Measurements from ENCODE around the gene BRD8. TPM values are rescaled to one million over a fixed set of nuclear protein-coding genes. Genes with fewer than 3 reads are reported as not detected.

Gene BRD8
- polyA plus RNA-seq, 4 donors, result 98.8 to 134 (median 122) TPM

- no peak for DNase-seq (ENCODE audit: low read depth in 4 of 4, low spot score in 3 of 4)
These were observed 75.2 kb downstream of the BRD8 start for GRCh38 chr5:138103319-138103637.

- DNase-seq (ENCODE audit: low read depth in 4 of 4, low spot score in 3 of 4), result no peak
These were observed 75.7 kb downstream of the BRD8 start for GRCh38 chr5:138102454-138103318.

- no peak for DNase-seq (ENCODE audit: low read depth in 4 of 4, low spot score in 3 of 4)
These were observed 81.2 kb downstream of the BRD8 start for GRCh38 chr5:138096997-138097828.

- DNase-seq (ENCODE audit: low read depth in 4 of 4, low spot score in 3 of 4), result no peak
These were observed 82.1 kb downstream of the BRD8 start for GRCh38 chr5:138096363-138096762.

GRCh38 chr5:138095100-138095907, 83.1 kb downstream of the BRD8 start:
- DNase-seq (ENCODE audit: low read depth in 4 of 4, low spot score in 3 of 4), result no peak

- no peak for DNase-seq (ENCODE audit: low read depth in 4 of 4, low spot score in 3 of 4)
These were observed 85.4 kb downstream of the BRD8 start for GRCh38 chr5:138093036-138093435.

- DNase-seq (ENCODE audit: low read depth in 4 of 4, low spot score in 3 of 4), result no peak
These were observed 86.1 kb downstream of the BRD8 start for GRCh38 chr5:138092301-138092700.

- no peak for DNase-seq (ENCODE audit: low read depth in 4 of 4, low spot score in 3 of 4)
These were observed 86.7 kb downstream of the BRD8 start for GRCh38 chr5:138091685-138092084.

Other genes starting within 250 kb of the BRD8 start
- gene FAM13B, start 145.6 kb downstream of the BRD8 start, polyA plus RNA-seq (ENCODE audit: insufficient read length in 4 of 4), result 10 to 100 TPM; 48.5 to 60.0 (median 54.2) TPM
- gene WNT8A, start 94.6 kb downstream of the BRD8 start, polyA plus RNA-seq (ENCODE audit: insufficient read length in 4 of 4), result under 1 TPM; 0.11 to 0.17 (median 0.14) TPM
- gene NME5, start 39.2 kb downstream of the BRD8 start, polyA plus RNA-seq (ENCODE audit: insufficient read length in 4 of 4), result 10 to 100 TPM; 20.3 to 28.7 (median 24.0) TPM
- gene KIF20A, start 482 bp upstream of the BRD8 start, polyA plus RNA-seq (ENCODE audit: insufficient read length in 4 of 4), result 10 to 100 TPM; 35.1 to 41.9 (median 37.7) TPM
- gene CDC23, start 34.7 kb upstream of the BRD8 start, polyA plus RNA-seq (ENCODE audit: insufficient read length in 4 of 4), result 10 to 100 TPM; 53.9 to 68.7 (median 67.0) TPM
- 1 to 10 TPM; 2.7 to 7.3 (median 3.9) TPM for gene GFRA3, start 96.0 kb upstream of the BRD8 start, polyA plus RNA-seq (ENCODE audit: insufficient read length in 4 of 4)
- gene CDC25C, start 153.2 kb upstream of the BRD8 start, polyA plus RNA-seq (ENCODE audit: insufficient read length in 4 of 4), result 1 to 10 TPM; 6.7 to 7.6 (median 7.1) TPM
- 10 to 100 TPM; 31.0 to 33.1 (median 31.7) TPM for gene FAM53C, start 159.6 kb upstream of the BRD8 start, polyA plus RNA-seq (ENCODE audit: insufficient read length in 4 of 4)
- 10 to 100 TPM; 88.8 to 95.8 (median 94.0) TPM for gene KDM3B, start 174.1 kb upstream of the BRD8 start, polyA plus RNA-seq (ENCODE audit: insufficient read length in 4 of 4)

All from right renal pelvis (tissue), 4 donors.